Osteoblast (primary cell): ENCODE results near the gene SYNE1. TPM values are rescaled to one million over a fixed set of nuclear protein-coding genes. Genes with fewer than 3 reads are reported as not detected.
A peak's percentile ranks its signal among the peaks of the same experiment; 100 is the strongest.
"Not testable (repeated sequence)": the region's sequence is repeated elsewhere in the genome, so short reads cannot be mapped to it uniquely, and the experiment has no call there.

Experiments used
- DNase-seq: peaks from one replicate; pipeline ENCODE4 v3.0.0; 2011; ENCODE audit warnings: low spot score, mixed read lengths; ENCODE audit not compliant: insufficient read length; ENCODE audit errors: missing footprints
- H2AFZ ChIP-seq: 2 replicates; pipeline ENCODE4 v1.6.0; 2011; ENCODE audit warnings: mild to moderate bottlenecking, low read length
- H3K27ac ChIP-seq: 2 replicates; pipeline ENCODE4 v1.5.1; 2011; ENCODE audit warnings: mild to moderate bottlenecking, low read depth, low read length, moderate library complexity
- H3K27me3 ChIP-seq: 2 replicates; pipeline ENCODE4 v1.6.0; 2012; ENCODE audit warnings: mild to moderate bottlenecking, control low read depth, inconsistent platforms, low read length, moderate library complexity; ENCODE audit not compliant: insufficient read depth
- H3K36me3 ChIP-seq: 2 replicates; pipeline ENCODE4 v1.5.1; 2011; ENCODE audit warnings: mild to moderate bottlenecking, low read length, control low read depth, moderate library complexity; ENCODE audit not compliant: insufficient read depth
- H3K4me1 ChIP-seq: 2 replicates; pipeline ENCODE4 v1.5.1; 2011; ENCODE audit warnings: mild to moderate bottlenecking, low read length, control low read depth, moderate library complexity; ENCODE audit not compliant: insufficient read depth
- H3K4me2 ChIP-seq: 2 replicates; pipeline ENCODE4 v1.6.0; 2011; ENCODE audit warnings: mild to moderate bottlenecking, low read length; ENCODE audit not compliant: insufficient read depth
- H3K4me3 ChIP-seq: fragments of 200-600 bp; sonication (generic); 3 replicates; pipeline ENCODE4 v1.5.1; 2012; ENCODE audit warnings: mild to moderate bottlenecking, low read length, inconsistent platforms; ENCODE audit not compliant: insufficient read depth
- H3K79me2 ChIP-seq: 2 replicates; pipeline ENCODE4 v1.6.0; 2012; ENCODE audit warnings: mild to moderate bottlenecking, low read length, control low read depth, inconsistent platforms; ENCODE audit not compliant: insufficient read depth
- H3K9me3 ChIP-seq: 2 replicates; pipeline ENCODE4 v1.5.1; 2011; ENCODE audit warnings: low read depth, low read length, control low read depth
- H4K20me1 ChIP-seq: 2 replicates; pipeline ENCODE4 v1.6.0; 2012; ENCODE audit warnings: mild to moderate bottlenecking, low read length, control low read depth; ENCODE audit not compliant: insufficient read depth
- total RNA-seq: library from RNA; depleted of rRNA; stranded (reverse); fragments of >200 nt; gene quantifications from 2 replicates; pipeline ENCODE4 v1.2.3, GENCODE V29; 2012
- TF ChIP-seq, protein P1 (sequence below): IDR thresholded peaks from 2 replicates; pipeline ENCODE4 v1.5.1; 2011; ENCODE audit warnings: mild to moderate bottlenecking, low read depth, low read length, moderate library complexity; ENCODE audit errors: extremely low read depth

Gene SYNE1
- total RNA-seq, 1 donor, result 240 TPM

DNA sequence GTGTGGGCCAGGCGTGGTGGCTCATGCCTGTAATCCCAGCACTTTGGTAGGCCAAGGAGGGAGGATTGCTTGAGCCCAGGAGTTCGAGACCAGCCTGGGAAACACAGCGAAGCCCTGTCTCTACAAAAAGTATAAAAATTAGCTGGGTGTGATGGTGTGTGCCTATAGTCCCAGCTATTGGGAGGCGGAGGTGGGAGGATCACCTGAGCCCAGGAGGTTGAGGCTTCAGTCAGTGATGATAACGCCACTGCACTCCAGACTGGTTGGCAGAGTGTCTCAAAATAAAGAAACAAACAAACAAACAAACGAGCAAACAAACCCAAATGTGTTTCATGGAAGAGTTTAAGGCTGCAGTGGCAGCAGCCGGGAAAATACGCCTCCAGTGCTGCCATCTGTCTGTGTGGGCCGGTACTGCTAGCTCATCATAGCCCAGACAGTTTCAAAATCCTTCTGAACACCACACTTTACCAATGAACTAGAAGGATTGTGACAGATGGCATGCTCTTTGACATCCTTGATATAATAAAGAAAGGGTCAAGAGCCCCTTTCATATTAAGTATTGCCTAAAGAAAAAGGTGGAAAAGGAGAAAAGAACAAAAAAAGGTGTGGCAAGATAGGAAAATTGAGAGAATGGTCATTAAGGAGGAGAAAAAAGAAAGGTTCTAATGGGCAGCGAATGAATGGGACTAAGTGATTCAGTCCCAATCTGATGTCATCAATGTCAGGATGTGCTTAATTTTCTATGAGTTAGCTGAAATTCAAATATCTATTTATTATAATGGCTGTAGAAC is 298.6 kb downstream of the SYNE1 start:
- Histone ChIP-seq H3K4me3 (no peak overlapping the region), H3K4me2 (no peak overlapping the region), H3K4me1 (no peaks in the 10 kb centered on the region), H2AFZ (no peak overlapping the region), H3K36me3 (peaks cover 76% of the 10 kb centered on the region), H3K27me3 (no peaks in the 10 kb centered on the region), H4K20me1 (no peaks in the 10 kb centered on the region), H3K9me3 (no peaks in the 10 kb centered on the region), H3K27ac (no peak overlapping the region), H3K79me2 (no peaks in the 10 kb centered on the region)
- TF ChIP-seq, protein P1, sequence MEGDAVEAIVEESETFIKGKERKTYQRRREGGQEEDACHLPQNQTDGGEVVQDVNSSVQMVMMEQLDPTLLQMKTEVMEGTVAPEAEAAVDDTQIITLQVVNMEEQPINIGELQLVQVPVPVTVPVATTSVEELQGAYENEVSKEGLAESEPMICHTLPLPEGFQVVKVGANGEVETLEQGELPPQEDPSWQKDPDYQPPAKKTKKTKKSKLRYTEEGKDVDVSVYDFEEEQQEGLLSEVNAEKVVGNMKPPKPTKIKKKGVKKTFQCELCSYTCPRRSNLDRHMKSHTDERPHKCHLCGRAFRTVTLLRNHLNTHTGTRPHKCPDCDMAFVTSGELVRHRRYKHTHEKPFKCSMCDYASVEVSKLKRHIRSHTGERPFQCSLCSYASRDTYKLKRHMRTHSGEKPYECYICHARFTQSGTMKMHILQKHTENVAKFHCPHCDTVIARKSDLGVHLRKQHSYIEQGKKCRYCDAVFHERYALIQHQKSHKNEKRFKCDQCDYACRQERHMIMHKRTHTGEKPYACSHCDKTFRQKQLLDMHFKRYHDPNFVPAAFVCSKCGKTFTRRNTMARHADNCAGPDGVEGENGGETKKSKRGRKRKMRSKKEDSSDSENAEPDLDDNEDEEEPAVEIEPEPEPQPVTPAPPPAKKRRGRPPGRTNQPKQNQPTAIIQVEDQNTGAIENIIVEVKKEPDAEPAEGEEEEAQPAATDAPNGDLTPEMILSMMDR, result peak; percentile 92
- DNase-seq, result peak; percentile 17

DNA sequence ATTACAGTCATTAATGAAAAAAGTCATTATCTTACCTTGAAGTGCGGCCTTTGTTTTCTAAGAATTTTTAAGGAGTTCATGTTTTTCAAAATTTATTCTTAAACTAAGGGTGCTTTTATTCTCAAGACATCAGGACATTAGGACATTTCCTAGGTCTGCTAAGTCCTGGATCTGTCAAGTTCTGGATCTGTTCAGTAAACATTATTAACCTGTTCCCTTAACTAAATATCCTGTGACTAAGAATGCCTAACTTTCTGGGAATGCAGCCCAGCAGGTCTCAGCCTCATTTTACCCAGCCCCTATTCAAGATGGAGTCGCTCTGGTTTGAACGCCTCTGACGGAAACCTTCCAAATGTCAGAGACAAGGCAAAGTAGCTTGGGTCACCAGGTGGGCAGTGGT is 302.6 kb downstream of the SYNE1 start:
- no peak for DNase-seq
- TF ChIP-seq, protein P1, result no peak
- Histone ChIP-seq H3K4me1 (no peaks in the 10 kb centered on the region), H3K27ac (no peak overlapping the region), H3K27me3 (no peaks in the 10 kb centered on the region), H3K4me3 (no peak overlapping the region), H2AFZ (no peak overlapping the region), H3K36me3 (peaks cover 88% of the 10 kb centered on the region), H4K20me1 (peaks cover 2% of the 10 kb centered on the region), H3K79me2 (peaks cover 2% of the 10 kb centered on the region), H3K4me2 (no peak overlapping the region), H3K9me3 (no peaks in the 10 kb centered on the region)

DNA sequence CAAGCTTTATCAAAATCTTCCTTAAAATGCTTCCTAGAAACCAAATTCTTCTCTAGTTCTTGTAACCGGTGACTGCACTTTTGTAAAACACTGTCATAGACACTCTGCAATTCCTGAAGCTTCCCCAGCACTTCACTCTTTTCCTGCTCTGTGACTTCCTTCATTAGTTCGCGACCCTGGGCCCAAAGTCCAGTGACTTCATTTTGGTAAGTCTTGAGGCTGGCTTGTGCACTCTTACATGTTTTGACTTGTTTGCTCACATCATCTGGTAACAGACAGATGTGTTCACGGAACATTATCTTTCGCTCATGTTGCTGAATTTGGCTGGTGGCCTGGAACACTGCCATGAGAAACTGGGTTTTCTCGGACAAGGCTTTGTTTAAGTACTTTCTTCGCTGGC is 306.2 kb downstream of the SYNE1 start:
- DNase-seq, result no peak
- Histone ChIP-seq H3K27ac (no peak overlapping the region), H3K9me3 (no peaks in the 10 kb centered on the region), H3K27me3 (no peaks in the 10 kb centered on the region), H3K4me1 (no peaks in the 10 kb centered on the region), H3K4me3 (no peak overlapping the region), H3K36me3 (peaks cover 80% of the 10 kb centered on the region), H4K20me1 (peaks cover 2% of the 10 kb centered on the region), H2AFZ (no peak overlapping the region), H3K4me2 (no peak overlapping the region), H3K79me2 (peaks cover 8% of the 10 kb centered on the region)
- TF ChIP-seq, protein P1, result no peak

DNA sequence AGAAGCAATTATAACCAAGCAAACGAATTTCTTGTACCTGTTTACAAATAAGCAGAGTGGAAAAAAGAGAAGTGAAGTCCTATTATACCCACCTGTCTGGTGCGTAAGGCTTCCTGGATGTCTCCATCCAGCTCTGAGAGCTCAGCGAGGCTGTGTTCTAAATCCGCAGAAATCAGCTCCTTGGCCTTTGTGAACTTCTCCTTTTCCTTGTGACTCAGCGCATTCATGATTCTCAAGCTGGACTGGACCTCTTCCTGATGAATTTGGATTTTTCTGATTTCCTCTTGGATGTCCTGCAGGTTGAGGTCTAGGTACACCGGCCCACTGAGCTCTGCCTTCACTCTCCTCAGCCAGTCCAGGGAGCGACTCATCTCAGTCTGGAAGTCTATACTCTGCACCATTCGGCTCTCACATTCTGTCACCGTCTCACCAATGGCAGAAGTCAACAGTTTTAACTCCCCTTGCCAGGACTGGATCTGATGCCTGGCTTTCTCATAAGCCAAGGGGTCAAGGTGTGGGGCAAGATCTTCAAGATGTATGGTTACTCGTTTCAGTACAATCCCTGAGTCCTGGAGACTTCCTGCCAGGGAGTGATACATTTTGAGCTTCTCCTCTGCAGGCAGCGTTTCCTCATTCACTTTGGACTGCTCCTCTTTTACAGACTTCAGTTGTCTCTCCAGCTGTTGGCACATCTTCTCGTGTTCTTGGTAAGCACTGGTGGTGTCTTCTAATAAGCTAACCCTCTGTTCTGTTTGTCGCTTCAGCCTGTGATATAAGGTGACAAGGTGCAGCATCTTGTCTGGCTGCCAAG is 307.3 kb downstream of the SYNE1 start:
- TF ChIP-seq, protein P1, result no peak
- Histone ChIP-seq H3K4me2 (no peak overlapping the region), H3K27me3 (no peaks in the 10 kb centered on the region), H2AFZ (no peak overlapping the region), H3K27ac (no peak overlapping the region), H4K20me1 (peaks cover 2% of the 10 kb centered on the region), H3K9me3 (no peaks in the 10 kb centered on the region), H3K4me3 (no peak overlapping the region), H3K79me2 (peaks cover 8% of the 10 kb centered on the region), H3K36me3 (peaks cover 85% of the 10 kb centered on the region), H3K4me1 (no peaks in the 10 kb centered on the region)
- peak; percentile 9 for DNase-seq

DNA sequence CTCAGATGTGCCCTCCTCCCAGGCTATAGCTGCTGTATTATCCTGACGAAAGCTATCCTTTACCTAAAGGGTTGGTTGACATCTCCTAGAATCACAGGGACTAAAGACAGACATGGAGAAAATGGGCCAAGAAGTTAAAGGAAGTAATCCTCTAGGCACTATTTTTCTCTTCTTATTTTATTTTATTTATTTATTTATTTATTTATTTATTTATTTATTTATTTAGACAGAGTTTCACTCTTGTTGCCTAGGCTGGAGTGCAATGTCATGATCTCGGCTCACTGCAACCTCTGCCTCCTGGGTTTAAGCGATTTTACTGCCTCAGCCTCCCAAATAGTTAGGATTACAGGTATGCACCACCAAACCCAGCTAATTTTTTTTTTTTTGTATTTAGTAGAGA is 309.0 kb downstream of the SYNE1 start:
- not testable (repeated sequence) for H3K79me2 ChIP-seq, H3K27me3 ChIP-seq, H2AFZ ChIP-seq, H3K9me3 ChIP-seq, H3K27ac ChIP-seq, H4K20me1 ChIP-seq, H3K4me2 ChIP-seq, H3K4me1 ChIP-seq, DNase-seq, H3K4me3 ChIP-seq
- H3K36me3 ChIP-seq, result peaks cover 84% of the 10 kb centered on the region
